ACC112 (cell line): ENCODE measurements around the gene BECN2.

Source experiments
- H2AFZ ChIP-seq: fragments of 200-600 bp; sonication (generic); one replicate; pipeline ENCODE4 v1.6.0; 2017; ENCODE audit warnings: antibody characterized with exemption, low read length; ENCODE audit not compliant: unreplicated experiment
- H3K27ac ChIP-seq: fragments of 200-600 bp; sonication (generic); 2 replicates; pipeline ENCODE4 v1.5.1; 2014; ENCODE audit warnings: low read depth, mild to moderate bottlenecking, antibody characterized with exemption, low read length, moderate library complexity
- H3K27me3 ChIP-seq: fragments of 200-600 bp; sonication (generic); 2 replicates; pipeline ENCODE4 v1.6.1; 2014; ENCODE audit warnings: mild to moderate bottlenecking, antibody characterized with exemption, low read length, moderate library complexity, mixed read lengths; ENCODE audit not compliant: insufficient read depth
- H3K36me3 ChIP-seq: fragments of 200-600 bp; sonication (generic); 2 replicates; pipeline ENCODE4 v1.6.1; 2016; ENCODE audit warnings: mild to moderate bottlenecking, antibody characterized with exemption, low read length, moderate library complexity, mixed read lengths; ENCODE audit not compliant: insufficient read depth
- H3K4me1 ChIP-seq: fragments of 200-600 bp; sonication (generic); one replicate; pipeline ENCODE4 v1.6.1; 2016; ENCODE audit warnings: low read length, mixed read lengths; ENCODE audit not compliant: insufficient read depth, unreplicated experiment, control insufficient read depth
- H3K4me3 ChIP-seq: fragments of 200-600 bp; sonication (generic); 2 replicates; pipeline ENCODE4 v1.5.1; 2014; ENCODE audit warnings: mild to moderate bottlenecking, low read depth, low read length
- H3K79me2 ChIP-seq: fragments of 200-600 bp; sonication (generic); one replicate; pipeline ENCODE4 v1.6.0; 2016; ENCODE audit warnings: low read length; ENCODE audit not compliant: control insufficient read depth, unreplicated experiment, insufficient read depth

Gene BECN2, protein sequence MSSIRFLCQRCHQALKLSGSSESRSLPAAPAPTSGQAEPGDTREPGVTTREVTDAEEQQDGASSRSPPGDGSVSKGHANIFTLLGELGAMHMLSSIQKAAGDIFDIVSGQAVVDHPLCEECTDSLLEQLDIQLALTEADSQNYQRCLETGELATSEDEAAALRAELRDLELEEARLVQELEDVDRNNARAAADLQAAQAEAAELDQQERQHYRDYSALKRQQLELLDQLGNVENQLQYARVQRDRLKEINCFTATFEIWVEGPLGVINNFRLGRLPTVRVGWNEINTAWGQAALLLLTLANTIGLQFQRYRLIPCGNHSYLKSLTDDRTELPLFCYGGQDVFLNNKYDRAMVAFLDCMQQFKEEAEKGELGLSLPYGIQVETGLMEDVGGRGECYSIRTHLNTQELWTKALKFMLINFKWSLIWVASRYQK

DNA sequence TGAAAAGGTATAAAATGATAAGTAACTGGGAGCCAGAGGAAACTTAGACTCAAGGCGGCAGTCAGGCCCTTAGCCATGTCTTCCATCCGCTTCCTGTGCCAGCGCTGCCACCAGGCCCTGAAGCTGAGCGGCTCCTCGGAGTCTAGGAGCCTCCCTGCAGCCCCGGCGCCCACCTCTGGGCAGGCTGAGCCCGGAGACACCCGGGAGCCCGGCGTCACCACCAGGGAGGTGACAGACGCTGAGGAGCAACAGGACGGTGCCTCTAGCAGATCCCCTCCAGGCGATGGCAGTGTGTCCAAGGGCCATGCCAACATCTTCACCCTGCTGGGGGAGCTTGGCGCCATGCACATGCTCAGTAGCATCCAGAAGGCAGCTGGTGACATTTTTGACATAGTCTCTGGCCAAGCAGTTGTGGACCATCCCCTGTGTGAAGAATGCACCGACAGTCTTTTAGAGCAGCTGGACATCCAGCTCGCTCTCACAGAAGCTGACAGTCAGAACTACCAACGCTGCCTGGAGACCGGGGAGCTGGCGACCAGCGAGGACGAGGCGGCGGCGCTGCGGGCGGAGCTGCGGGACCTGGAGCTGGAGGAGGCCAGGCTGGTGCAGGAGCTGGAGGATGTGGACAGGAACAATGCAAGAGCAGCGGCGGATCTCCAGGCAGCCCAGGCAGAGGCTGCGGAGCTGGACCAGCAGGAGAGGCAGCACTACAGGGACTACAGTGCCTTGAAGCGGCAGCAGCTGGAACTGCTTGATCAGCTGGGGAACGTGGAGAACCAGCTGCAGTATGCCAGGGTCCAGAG, at the start of gene BECN2:
TSS of gene BECN2 (plus strand) at position 76 of the 803 bp plus-strand sequence. CDS start at position 76, 0 bp downstream.
- H3K36me3 ChIP-seq, result no peaks in the 10 kb centered on the region
- H3K4me3 ChIP-seq, result no peak within 1 kb of the TSS
- H3K27ac ChIP-seq, result no peak within 1 kb of the TSS
- no peaks in the 10 kb centered on the region for H3K27me3 ChIP-seq
- no peaks in the 10 kb centered on the region for H3K79me2 ChIP-seq
- no peaks in the 10 kb centered on the region for H3K4me1 ChIP-seq
- H2AFZ ChIP-seq, result no peak within 1 kb of the TSS

DNA sequence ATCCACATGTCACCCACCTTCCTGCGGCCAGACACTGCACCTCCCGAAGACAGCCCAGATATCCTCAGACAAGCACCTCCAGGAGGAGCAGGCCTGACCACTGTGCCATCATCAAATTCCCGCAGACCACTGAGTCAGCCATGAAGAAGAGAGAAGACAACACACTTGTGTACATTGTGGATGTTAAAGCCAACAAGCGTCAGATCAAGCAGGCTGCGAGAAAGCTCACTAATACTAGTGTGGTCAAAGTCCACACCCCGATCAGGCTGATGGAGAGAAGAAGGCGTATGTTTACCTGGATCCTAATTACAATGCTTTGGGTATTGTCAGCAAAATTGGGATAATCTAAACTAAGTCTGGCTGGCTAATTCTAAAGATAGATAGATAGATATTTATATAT, 41.4 kb upstream of the BECN2 start:
- no peak overlapping the region for H3K4me3 ChIP-seq
- H3K4me1 ChIP-seq, result peaks cover 16% of the 10 kb centered on the region
- no peaks in the 10 kb centered on the region for H3K79me2 ChIP-seq
- H2AFZ ChIP-seq, result no peak overlapping the region
- H3K27me3 ChIP-seq, result no peaks in the 10 kb centered on the region
- no peaks in the 10 kb centered on the region for H3K36me3 ChIP-seq
- no peak overlapping the region for H3K27ac ChIP-seq

DNA sequence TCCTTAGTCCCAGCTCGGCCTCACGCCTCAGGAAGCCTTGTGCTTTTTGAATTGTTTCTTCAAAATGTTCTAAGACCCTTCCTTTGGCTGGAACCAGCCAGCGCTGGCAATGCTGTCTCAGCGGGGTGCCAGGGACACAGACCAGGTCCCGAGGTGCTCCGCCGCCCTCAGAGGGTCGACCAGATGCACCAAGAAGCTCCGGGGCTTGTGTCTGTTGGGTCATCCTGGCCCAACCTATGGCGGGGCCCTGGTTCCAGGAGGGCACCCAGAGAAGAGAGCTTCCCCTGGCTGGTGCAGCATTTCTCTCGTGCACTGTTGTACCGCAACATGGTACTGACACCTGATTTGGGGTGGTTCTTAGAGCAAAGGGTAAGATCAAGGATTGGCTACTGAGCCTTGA, 40.1 kb upstream of the BECN2 start:
- Histone ChIP-seq H3K27me3 (no peaks in the 10 kb centered on the region), H3K79me2 (no peaks in the 10 kb centered on the region), H3K4me3 (no peak overlapping the region), H3K4me1 (peaks cover 16% of the 10 kb centered on the region), H3K27ac (no peak overlapping the region), H2AFZ (no peak overlapping the region), H3K36me3 (no peaks in the 10 kb centered on the region)

DNA sequence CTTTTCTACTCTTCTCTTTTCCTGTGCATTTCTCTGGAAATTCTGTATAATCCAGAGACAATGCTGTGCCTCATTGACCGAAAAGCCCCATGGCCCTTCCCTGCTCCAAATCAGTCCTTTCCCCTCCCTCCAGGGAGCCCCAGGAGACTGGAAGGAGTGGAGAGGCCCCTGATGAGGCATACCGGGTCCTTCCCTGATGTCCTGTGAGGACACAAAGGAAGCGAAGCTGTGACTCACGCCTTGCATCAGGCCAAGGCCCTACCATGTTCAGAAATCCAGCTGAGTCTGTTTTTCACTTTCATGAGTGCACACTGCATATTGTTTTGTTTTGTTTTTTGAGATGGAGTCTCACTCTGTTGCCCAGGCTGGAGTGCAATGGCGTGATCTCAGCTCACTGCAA, 38.7 kb upstream of the BECN2 start:
- Histone ChIP-seq H3K36me3 (no peaks in the 10 kb centered on the region), H2AFZ (peak overlapping the region; percentile 80), H3K4me3 (peak overlapping the region; percentile 23; the same call in 1 of the 2 replicates), H3K79me2 (no peaks in the 10 kb centered on the region), H3K4me1 (peaks cover 16% of the 10 kb centered on the region), H3K27ac (peak overlapping the region; percentile 75), H3K27me3 (no peaks in the 10 kb centered on the region)

DNA sequence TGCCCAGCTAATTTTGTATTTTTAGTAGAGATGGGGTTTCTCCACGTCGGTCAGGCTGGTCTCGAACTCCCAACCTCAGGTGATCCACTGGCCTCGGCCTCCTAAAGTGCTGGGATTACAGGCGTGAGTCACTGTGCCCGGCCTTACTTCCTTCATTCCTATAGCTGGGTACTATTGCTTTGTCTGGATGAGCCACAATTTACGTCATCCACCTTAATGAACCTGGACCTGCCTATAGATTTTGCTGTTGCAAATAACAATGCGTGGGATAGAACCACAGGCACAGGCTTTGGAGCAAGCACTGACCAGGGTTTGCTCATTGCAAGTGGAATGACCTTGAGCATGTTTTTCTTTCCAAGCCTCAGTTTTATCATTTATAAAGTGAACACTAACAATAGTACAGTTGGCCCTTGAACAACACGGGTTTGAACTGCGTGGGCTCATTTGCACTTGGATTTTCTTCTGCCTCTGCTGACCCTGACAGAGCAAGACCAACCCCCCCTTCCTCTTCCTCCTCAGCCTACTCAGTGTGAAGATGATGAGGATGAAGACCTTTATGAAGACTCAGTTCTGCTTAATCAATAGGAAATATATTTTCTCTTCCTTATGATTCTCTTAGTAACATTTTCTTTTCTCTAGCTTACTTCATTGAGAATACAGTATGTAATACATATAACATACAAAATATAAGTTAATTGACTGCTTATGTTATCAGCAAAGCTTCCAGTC, 33.3 kb upstream of the BECN2 start:
- H3K27me3 ChIP-seq, result no peaks in the 10 kb centered on the region
- no peak overlapping the region for H3K4me3 ChIP-seq
- H3K4me1 ChIP-seq, result peaks cover 4% of the 10 kb centered on the region
- H3K79me2 ChIP-seq, result no peaks in the 10 kb centered on the region
- H3K36me3 ChIP-seq, result no peaks in the 10 kb centered on the region
- H3K27ac ChIP-seq, result no peak overlapping the region
- H2AFZ ChIP-seq, result no peak overlapping the region

DNA sequence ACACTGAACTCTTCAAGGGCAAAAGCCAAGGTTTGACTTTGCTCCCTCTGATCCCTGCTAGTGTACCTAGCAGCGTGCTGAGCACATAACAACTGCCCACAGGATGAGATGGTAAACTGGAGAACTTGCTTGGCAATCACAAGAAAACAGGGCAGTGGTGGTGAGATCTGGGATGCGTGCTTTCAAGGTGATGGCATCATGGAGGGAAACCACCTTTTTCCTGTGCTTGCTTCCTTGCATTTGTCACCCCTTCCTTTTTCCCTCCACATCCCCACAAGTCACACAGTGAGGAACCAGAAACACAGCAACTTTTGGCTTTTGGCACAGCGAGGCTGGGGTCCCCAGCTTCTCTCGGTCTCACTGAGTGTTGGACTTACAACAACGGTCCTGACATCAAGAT, 31.4 kb upstream of the BECN2 start:
- Histone ChIP-seq H3K27ac (no peak overlapping the region), H3K36me3 (no peaks in the 10 kb centered on the region), H3K27me3 (no peaks in the 10 kb centered on the region), H3K79me2 (no peaks in the 10 kb centered on the region), H3K4me1 (no peaks in the 10 kb centered on the region), H2AFZ (no peak overlapping the region), H3K4me3 (no peak overlapping the region)

DNA sequence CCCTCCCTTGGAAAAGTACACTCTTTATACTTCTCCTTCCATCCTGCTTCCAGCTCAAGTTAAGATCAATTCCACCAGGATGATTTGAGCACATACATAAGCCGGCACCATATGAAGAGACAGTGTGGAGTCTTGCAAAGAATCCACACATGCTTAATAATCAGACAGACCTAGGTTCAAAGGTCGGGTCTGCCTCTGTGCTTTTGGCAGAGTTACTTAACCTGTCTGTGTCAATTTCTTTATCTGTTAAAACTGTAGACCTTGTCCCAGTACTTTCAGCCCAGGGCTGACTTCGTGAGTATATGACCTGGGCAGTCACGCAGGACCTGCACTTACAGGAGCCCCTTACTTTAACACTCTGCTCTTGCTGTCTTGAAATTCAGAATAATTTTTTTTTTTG, 30.2 kb upstream of the BECN2 start:
- H2AFZ ChIP-seq, result no peak overlapping the region
- no peaks in the 10 kb centered on the region for H3K79me2 ChIP-seq
- no peaks in the 10 kb centered on the region for H3K4me1 ChIP-seq
- no peaks in the 10 kb centered on the region for H3K36me3 ChIP-seq
- no peak overlapping the region for H3K4me3 ChIP-seq
- no peaks in the 10 kb centered on the region for H3K27me3 ChIP-seq
- no peak overlapping the region for H3K27ac ChIP-seq

DNA sequence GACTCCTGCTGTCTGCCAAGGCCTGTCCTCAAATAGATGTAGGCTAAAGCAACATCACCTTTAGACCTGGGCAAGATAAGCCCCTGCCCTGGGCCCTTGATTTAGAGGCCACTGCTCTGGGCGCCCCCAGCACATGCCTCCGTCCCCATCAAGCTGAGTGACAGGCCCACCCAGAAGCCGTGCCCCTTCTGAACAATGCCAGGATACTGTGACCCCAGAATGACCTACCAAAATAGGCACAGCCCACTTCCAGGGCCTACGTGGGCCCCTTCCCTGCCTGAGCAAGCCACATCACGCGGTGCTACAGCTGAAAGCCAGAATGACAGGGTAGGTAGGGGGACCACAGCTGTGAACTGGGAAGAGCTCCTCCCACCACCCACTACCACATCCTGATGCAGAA, 24.7 kb upstream of the BECN2 start:
- Histone ChIP-seq H3K27ac (no peak overlapping the region), H2AFZ (no peak overlapping the region), H3K27me3 (no peaks in the 10 kb centered on the region), H3K4me1 (peaks cover 4% of the 10 kb centered on the region), H3K79me2 (no peaks in the 10 kb centered on the region), H3K36me3 (no peaks in the 10 kb centered on the region), H3K4me3 (no peak overlapping the region)

DNA sequence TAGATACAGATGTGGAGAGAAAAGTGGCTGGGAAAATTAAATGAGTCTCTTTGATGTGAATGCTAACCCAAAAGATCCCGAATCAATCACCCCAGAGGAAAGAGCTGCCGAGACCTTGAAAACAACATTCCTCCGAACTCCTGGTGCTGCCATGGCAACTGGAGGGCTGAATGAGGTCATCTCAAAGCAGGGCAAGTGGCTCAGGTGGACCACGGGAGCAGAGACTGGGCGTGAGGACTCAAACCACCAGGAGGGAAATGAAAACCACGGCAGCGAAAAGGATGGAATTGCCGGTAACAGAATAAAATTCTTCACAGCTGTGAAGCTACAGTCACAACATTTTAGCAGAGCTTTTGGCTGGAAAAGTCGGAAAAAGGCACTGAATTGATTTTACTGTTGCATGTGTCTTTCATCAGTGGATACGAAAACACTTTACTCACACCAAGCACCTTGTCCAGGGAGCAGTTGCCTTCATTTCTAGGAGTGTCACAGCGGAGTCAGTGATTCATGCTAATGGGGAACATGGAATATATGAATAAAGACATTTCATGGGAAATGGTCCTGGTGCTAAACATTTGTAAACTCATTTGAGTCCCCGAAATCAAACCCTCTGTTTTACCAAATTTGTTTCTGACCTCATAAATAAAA, 23.2 kb upstream of the BECN2 start:
- Histone ChIP-seq H3K27me3 (no peaks in the 10 kb centered on the region), H3K79me2 (no peaks in the 10 kb centered on the region), H3K4me3 (peak overlapping the region; percentile 39; the same call in 1 of the 2 replicates), H3K4me1 (peaks cover 4% of the 10 kb centered on the region), H2AFZ (peak overlapping the region; percentile 40), H3K36me3 (no peaks in the 10 kb centered on the region), H3K27ac (no peak overlapping the region)

DNA sequence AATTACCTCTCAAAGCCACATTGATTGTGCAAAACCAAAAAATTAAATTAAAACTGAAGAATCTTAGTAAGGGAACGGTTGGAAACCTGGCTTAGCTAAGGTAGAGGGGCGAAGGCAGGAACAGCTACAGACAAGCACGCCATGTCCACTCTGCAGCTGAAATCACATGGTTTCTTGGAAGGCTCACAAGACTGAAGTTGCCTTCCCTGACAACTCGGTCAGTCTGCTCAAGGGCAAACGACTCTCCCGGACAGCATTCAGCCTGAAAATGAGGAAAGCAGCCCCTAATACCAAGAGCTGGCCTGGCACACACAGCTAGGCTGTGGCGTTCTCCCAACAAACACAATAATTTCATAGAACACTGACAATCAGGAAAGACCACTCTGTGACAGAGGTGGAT, 22.7 kb upstream of the BECN2 start:
- Histone ChIP-seq H3K36me3 (no peaks in the 10 kb centered on the region), H3K79me2 (no peaks in the 10 kb centered on the region), H3K27me3 (no peaks in the 10 kb centered on the region), H2AFZ (no peak overlapping the region), H3K27ac (no peak overlapping the region), H3K4me1 (peaks cover 4% of the 10 kb centered on the region), H3K4me3 (no peak overlapping the region)
